Measurements from ENCODE around the gene RIT1.

- TF ChIP-seq, protein P1, sequence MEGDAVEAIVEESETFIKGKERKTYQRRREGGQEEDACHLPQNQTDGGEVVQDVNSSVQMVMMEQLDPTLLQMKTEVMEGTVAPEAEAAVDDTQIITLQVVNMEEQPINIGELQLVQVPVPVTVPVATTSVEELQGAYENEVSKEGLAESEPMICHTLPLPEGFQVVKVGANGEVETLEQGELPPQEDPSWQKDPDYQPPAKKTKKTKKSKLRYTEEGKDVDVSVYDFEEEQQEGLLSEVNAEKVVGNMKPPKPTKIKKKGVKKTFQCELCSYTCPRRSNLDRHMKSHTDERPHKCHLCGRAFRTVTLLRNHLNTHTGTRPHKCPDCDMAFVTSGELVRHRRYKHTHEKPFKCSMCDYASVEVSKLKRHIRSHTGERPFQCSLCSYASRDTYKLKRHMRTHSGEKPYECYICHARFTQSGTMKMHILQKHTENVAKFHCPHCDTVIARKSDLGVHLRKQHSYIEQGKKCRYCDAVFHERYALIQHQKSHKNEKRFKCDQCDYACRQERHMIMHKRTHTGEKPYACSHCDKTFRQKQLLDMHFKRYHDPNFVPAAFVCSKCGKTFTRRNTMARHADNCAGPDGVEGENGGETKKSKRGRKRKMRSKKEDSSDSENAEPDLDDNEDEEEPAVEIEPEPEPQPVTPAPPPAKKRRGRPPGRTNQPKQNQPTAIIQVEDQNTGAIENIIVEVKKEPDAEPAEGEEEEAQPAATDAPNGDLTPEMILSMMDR (IDR thresholded peaks at IDR 0.05; ENCODE audit: low read depth, low read length, poor library complexity, severe bottlenecking), result no peak
- TF ChIP-seq EZH2phosphoT487 (IDR thresholded peaks at IDR 0.05; ENCODE audit: borderline replicate concordance, low read length), result no peak
Observed at GRCh38 chr1:155957411-155957915, 46.3 kb upstream of the RIT1 start.

All from DOHH2 (cell line).